Astrocyte (in vitro differentiated cells and primary cell): Measurements from ENCODE around the gene MIA. TPM values are rescaled to one million over a fixed set of nuclear protein-coding genes. Genes with fewer than 3 reads are reported as not detected.

Source experiments
- DNase-seq: peaks from one replicate; pipeline ENCODE4 v3.0.0-alpha.2; 2010; ENCODE audit warnings: low read depth
- FAIRE-seq: peaks from 2 replicates; lab custom pipeline; 2011; peaks lifted over from hg19 to GRCh38; lab: Jason Lieb, UNC
- H2AFZ ChIP-seq: 2 replicates; pipeline ENCODE4 v1.6.0; 2012; ENCODE audit warnings: low read depth, low read length, inconsistent platforms
- H3K27ac ChIP-seq: 2 replicates; pipeline ENCODE4 v1.5.1; 2011; ENCODE audit warnings: low read depth, low read length, inconsistent platforms
- H3K27me3 ChIP-seq: 2 replicates; pipeline ENCODE4 v1.6.0; 2011; ENCODE audit warnings: low read length, inconsistent platforms; ENCODE audit not compliant: insufficient read depth
- H3K36me3 ChIP-seq: 2 replicates; pipeline ENCODE4 v1.5.1; 2011; ENCODE audit warnings: low read length, inconsistent platforms; ENCODE audit not compliant: insufficient read depth
- H3K4me1 ChIP-seq: 2 replicates; pipeline ENCODE4 v1.5.1; 2011; ENCODE audit warnings: low read length, inconsistent platforms; ENCODE audit not compliant: insufficient read depth
- H3K4me2 ChIP-seq: 2 replicates; pipeline ENCODE4 v1.6.0; 2012; ENCODE audit warnings: low read length, inconsistent platforms
- H3K4me3 ChIP-seq: 2 replicates; pipeline ENCODE4 v1.5.1; 2011; ENCODE audit warnings: low read depth, mild to moderate bottlenecking, low read length, inconsistent platforms; ENCODE audit not compliant: insufficient read depth
- H3K79me2 ChIP-seq: 2 replicates; pipeline ENCODE4 v1.6.0; 2012; ENCODE audit warnings: mild to moderate bottlenecking, low read length, inconsistent platforms; ENCODE audit not compliant: insufficient read depth
- H3K9ac ChIP-seq: 2 replicates; pipeline ENCODE4 v1.6.0; 2012; ENCODE audit warnings: mild to moderate bottlenecking, low read length, inconsistent platforms
- H3K9me3 ChIP-seq: 2 replicates; pipeline ENCODE4 v1.5.1; 2012; ENCODE audit warnings: low read depth, mild to moderate bottlenecking, low read length, inconsistent platforms; ENCODE audit not compliant: insufficient read depth
- H4K20me1 ChIP-seq: 2 replicates; pipeline ENCODE4 v1.6.0; 2012; ENCODE audit warnings: low read length, inconsistent platforms; ENCODE audit not compliant: insufficient read depth
- H3K27ac Mint-ChIP-seq: one replicate; pipeline ENCODE4 v1.8.0; 2021; ENCODE audit warnings: mild to moderate bottlenecking, mixed read lengths; ENCODE audit not compliant: unreplicated experiment
- H3K27me3 Mint-ChIP-seq: one replicate; pipeline ENCODE4 v1.8.0; 2021; ENCODE audit warnings: low read depth, mixed read lengths; ENCODE audit not compliant: unreplicated experiment
- H3K36me3 Mint-ChIP-seq: one replicate; pipeline ENCODE4 v1.8.0; 2021; ENCODE audit warnings: low read depth, mixed read lengths; ENCODE audit not compliant: unreplicated experiment
- H3K4me1 Mint-ChIP-seq: one replicate; pipeline ENCODE4 v1.8.0; 2021; ENCODE audit warnings: low read depth, mixed read lengths; ENCODE audit not compliant: unreplicated experiment
- H3K4me3 Mint-ChIP-seq: one replicate; pipeline ENCODE4 v1.8.0; 2021; ENCODE audit warnings: mild to moderate bottlenecking, moderate library complexity, mixed read lengths; ENCODE audit not compliant: unreplicated experiment
- H3K9me3 Mint-ChIP-seq: one replicate; pipeline ENCODE4 v1.8.0; 2021; ENCODE audit warnings: mild to moderate bottlenecking, mixed read lengths; ENCODE audit not compliant: unreplicated experiment
- EZH2 ChIP-seq: IDR thresholded peaks from 2 replicates; pipeline ENCODE4 v1.6.1; 2012; ENCODE audit warnings: mild to moderate bottlenecking, low read length, inconsistent platforms; ENCODE audit not compliant: insufficient read depth
- total RNA-seq: library from RNA; stranded (reverse); gene quantifications from 2 replicates; pipeline ENCODE4 v1.2.1, GENCODE V29; 2021
- TF ChIP-seq, protein P1 (sequence below): IDR thresholded peaks from 2 replicates; pipeline ENCODE4 v1.5.1; 2011; ENCODE audit warnings: low read depth, mild to moderate bottlenecking, inconsistent platforms, low read length, moderate library complexity; ENCODE audit not compliant: insufficient read depth

MIA gene
- total RNA-seq, 1 donor from 2014 or later, result 2.5 TPM

GRCh38 chr19:40798683-40799557 lies 23.6 kb downstream of the MIA start, which contains the start of gene EGLN2:
Gene EGLN2 (plus strand): TSS chr19:40799191. CDS start chr19:40800573, 1,382 bp downstream.
- Histone ChIP-seq H4K20me1 (peaks cover 43% of the 10 kb centered on the region), H3K9ac (peak within 1 kb of the TSS; percentile 94), H3K27ac (peak within 1 kb of the TSS; percentile 68), H3K36me3 (no peaks in the 10 kb centered on the region), H3K4me2 (peak within 1 kb of the TSS; percentile 97), H3K4me1 (peaks cover 31% of the 10 kb centered on the region), H3K4me3 (peak within 1 kb of the TSS; percentile 73), H2AFZ (peak within 1 kb of the TSS; percentile 87), H3K27me3 (no peaks in the 10 kb centered on the region), H3K79me2 (peaks cover 46% of the 10 kb centered on the region), H3K9me3 (no peaks in the 10 kb centered on the region)
- Mint-ChIP-seq H3K27me3 (no peaks in the 10 kb centered on the region), H3K9me3 (no peaks in the 10 kb centered on the region), H3K4me3 (peak within 1 kb of the TSS; percentile 96), H3K4me1 (peaks cover 28% of the 10 kb centered on the region), H3K27ac (peak within 1 kb of the TSS; percentile 95), H3K36me3 (peaks cover 2% of the 10 kb centered on the region)
- FAIRE-seq, result no peak
- TF ChIP-seq, protein P1, sequence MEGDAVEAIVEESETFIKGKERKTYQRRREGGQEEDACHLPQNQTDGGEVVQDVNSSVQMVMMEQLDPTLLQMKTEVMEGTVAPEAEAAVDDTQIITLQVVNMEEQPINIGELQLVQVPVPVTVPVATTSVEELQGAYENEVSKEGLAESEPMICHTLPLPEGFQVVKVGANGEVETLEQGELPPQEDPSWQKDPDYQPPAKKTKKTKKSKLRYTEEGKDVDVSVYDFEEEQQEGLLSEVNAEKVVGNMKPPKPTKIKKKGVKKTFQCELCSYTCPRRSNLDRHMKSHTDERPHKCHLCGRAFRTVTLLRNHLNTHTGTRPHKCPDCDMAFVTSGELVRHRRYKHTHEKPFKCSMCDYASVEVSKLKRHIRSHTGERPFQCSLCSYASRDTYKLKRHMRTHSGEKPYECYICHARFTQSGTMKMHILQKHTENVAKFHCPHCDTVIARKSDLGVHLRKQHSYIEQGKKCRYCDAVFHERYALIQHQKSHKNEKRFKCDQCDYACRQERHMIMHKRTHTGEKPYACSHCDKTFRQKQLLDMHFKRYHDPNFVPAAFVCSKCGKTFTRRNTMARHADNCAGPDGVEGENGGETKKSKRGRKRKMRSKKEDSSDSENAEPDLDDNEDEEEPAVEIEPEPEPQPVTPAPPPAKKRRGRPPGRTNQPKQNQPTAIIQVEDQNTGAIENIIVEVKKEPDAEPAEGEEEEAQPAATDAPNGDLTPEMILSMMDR, result no peak
- no peak for TF ChIP-seq EZH2
- DNase-seq, result peak; percentile 99

GRCh38 chr19:40799558-40800338 lies 24.4 kb downstream of the MIA start:
- Histone ChIP-seq H3K36me3 (no peaks in the 10 kb centered on the region), H3K9me3 (no peaks in the 10 kb centered on the region), H3K4me2 (peak overlapping the region; percentile 97), H3K4me3 (peak overlapping the region; percentile 73), H3K27me3 (no peaks in the 10 kb centered on the region), H3K27ac (peak overlapping the region; percentile 67), H3K79me2 (peaks cover 54% of the 10 kb centered on the region), H2AFZ (no peak overlapping the region), H3K9ac (peak overlapping the region; percentile 94), H4K20me1 (peaks cover 51% of the 10 kb centered on the region), H3K4me1 (peaks cover 32% of the 10 kb centered on the region)
- Mint-ChIP-seq H3K36me3 (peaks cover 4% of the 10 kb centered on the region), H3K27me3 (no peaks in the 10 kb centered on the region), H3K27ac (peak overlapping the region; percentile 85), H3K4me3 (peak overlapping the region; percentile 96), H3K4me1 (peaks cover 34% of the 10 kb centered on the region), H3K9me3 (no peaks in the 10 kb centered on the region)
- FAIRE-seq (no peak), DNase-seq (no peak)
- no peak for TF ChIP-seq EZH2
- TF ChIP-seq, protein P1, result no peak
